ENCODE measurements around the gene TMEM132A.

DNA sequence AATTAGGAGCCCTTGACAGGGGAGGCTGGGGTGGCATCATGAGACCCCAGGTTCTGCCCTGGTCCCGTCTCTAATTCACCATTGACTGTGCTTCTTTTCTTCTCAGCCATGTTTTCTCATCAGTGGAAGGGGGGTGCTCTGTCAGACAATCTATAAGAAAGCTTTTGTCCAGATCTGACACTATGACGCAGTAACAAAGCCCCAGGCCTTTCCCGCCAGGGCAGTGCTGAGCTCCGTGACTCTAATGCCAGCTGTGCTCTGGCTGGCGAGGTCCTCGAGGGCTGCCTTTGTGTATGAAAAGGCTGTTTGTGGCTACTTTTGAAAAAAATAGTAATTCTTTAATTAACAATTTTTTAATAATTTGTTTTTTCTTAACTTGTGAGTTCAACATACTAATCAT, 50.5 kb downstream of the TMEM132A start:
- TF ChIP-seq CTCF (IDR thresholded peaks at IDR 0.05; ENCODE audit: low read depth, low read length) (no peak), MAX (IDR thresholded peaks at IDR 0.05; ENCODE audit: low read depth, low read length) (no peak), POLR2A (IDR thresholded peaks at IDR 0.05; ENCODE audit: extremely low read depth, insufficient read length) (no peak)

Data from NB4 (cell line).